H1 (cell line): ENCODE measurements around the gene DCPS. TPM values are rescaled to one million over a fixed set of nuclear protein-coding genes. Genes with fewer than 3 reads are reported as not detected.

Experiments used
- CTCF ChIA-PET: fragments of 300-600 bp; sonication (Branson Sonifier 250); formaldehyde crosslinking; loops from one replicate; lab custom pipeline; 2021; ENCODE audit not compliant: partially characterized antibody; lab: Charles Lee
- POLR2A ChIA-PET: fragments of 300-600 bp; sonication (Branson Sonifier 250); formaldehyde crosslinking; loops from one replicate; lab custom pipeline; 2021; ENCODE audit warnings: inconsistent platforms; ENCODE audit not compliant: partially characterized antibody; lab: Charles Lee
- DNase-seq, 2 experiments: peaks; one replicate each; pipeline versions ENCODE4 v3.0.0 to v3.0.0-alpha.2; 2010 to 2022; ENCODE audit warnings: low spot score in 2 of 2, low read depth in 1 of 2, mixed read lengths in 1 of 2
- FAIRE-seq: peaks from 2 replicates; lab custom pipeline; 2011; peaks lifted over from hg19 to GRCh38; lab: Jason Lieb, UNC
- H2AFZ ChIP-seq: 2 replicates; pipeline ENCODE4 v1.8.1; 2012; ENCODE audit warnings: low read length, inconsistent platforms
- H2AK5ac ChIP-seq: 2 replicates; pipeline ENCODE4 v1.6.1; 2013; ENCODE audit warnings: low read depth, low read length
- H2BK120ac ChIP-seq: replicated peaks from 2 replicates; pipeline ENCODE3; 2013; ENCODE audit warnings: low read depth, low read length, inconsistent platforms
- H2BK12ac ChIP-seq: 2 replicates; pipeline ENCODE4 v1.6.1; 2013; ENCODE audit warnings: low read depth, low read length
- H2BK15ac ChIP-seq: 2 replicates; pipeline ENCODE4 v1.6.1; 2013; ENCODE audit warnings: low read length
- H2BK20ac ChIP-seq: 2 replicates; pipeline ENCODE4 v1.6.1; 2013; ENCODE audit warnings: low read length
- H2BK5ac ChIP-seq: 2 replicates; pipeline ENCODE4 v1.6.1; 2013; ENCODE audit warnings: low read depth, low read length
- H3K14ac ChIP-seq: 2 replicates; pipeline ENCODE4 v1.6.1; 2013; ENCODE audit warnings: inconsistent platforms; ENCODE audit not compliant: insufficient read length
- H3K18ac ChIP-seq: 2 replicates; pipeline ENCODE4 v1.6.1; 2013; ENCODE audit warnings: low read length; ENCODE audit errors: extremely low read depth
- H3K23ac ChIP-seq: 2 replicates; pipeline ENCODE4 v1.6.1; 2013; ENCODE audit warnings: inconsistent platforms; ENCODE audit not compliant: insufficient read length
- H3K23me2 ChIP-seq: 2 replicates; pipeline ENCODE4 v1.6.1; 2013; ENCODE audit warnings: low read depth, low read length
- H3K27ac ChIP-seq: 2 replicates; pipeline ENCODE4 v1.6.1; 2011; ENCODE audit warnings: low read depth, low read length, inconsistent platforms
- H3K27me3 ChIP-seq, 4 experiments: replicated peaks in 1 of 4; 1 replicate in 1 of 4; 2 replicates in 3 of 4; pipeline versions ENCODE4 v1.6.1 to v1.8.1; 2011 to 2013; ENCODE audit warnings: low read length in 3 of 4, mild to moderate bottlenecking in 3 of 4, inconsistent platforms in 2 of 4, mixed read lengths in 2 of 4, moderate library complexity in 1 of 4; ENCODE audit not compliant: control insufficient read depth in 3 of 4, insufficient read depth in 3 of 4; ENCODE audit errors: extremely low read depth in 1 of 4
- H3K36me3 ChIP-seq, 4 experiments: 2 replicates each; pipeline versions ENCODE4 v1.6.1 to v1.8.1; 2011 to 2013; ENCODE audit warnings: mild to moderate bottlenecking in 4 of 4, low read length in 3 of 4, moderate library complexity in 2 of 4, control low read depth in 1 of 4, inconsistent platforms in 1 of 4; ENCODE audit not compliant: insufficient read depth in 4 of 4, control insufficient read depth in 2 of 4
- H3K4ac ChIP-seq: replicated peaks from 2 replicates; pipeline ENCODE3; 2013; ENCODE audit warnings: low read length, low read depth, mixed read lengths, inconsistent platforms; ENCODE audit not compliant: insufficient read length
- H3K4me1 ChIP-seq, 4 experiments: replicated peaks in 1 of 4; 1 replicate in 1 of 4; 2 replicates in 3 of 4; pipeline versions ENCODE4 v1.6.1 to v1.8.1; 2011 to 2013; ENCODE audit warnings: low read length in 3 of 4, inconsistent platforms in 2 of 4, mixed read lengths in 1 of 4; ENCODE audit not compliant: insufficient read depth in 4 of 4, control insufficient read depth in 3 of 4
- H3K4me2 ChIP-seq, 2 experiments: 2 replicates each; pipeline versions ENCODE4 v1.6.1 to v1.8.1; 2011 to 2013; ENCODE audit warnings: low read depth in 2 of 2, low read length in 2 of 2, control low read depth in 1 of 2, inconsistent platforms in 1 of 2, mild to moderate bottlenecking in 1 of 2; ENCODE audit not compliant: insufficient read depth in 1 of 2
- H3K4me3 ChIP-seq, 4 experiments: fragments of 200-600, 300-600 bp in 1 of 4; sonication (generic), shearing (Covaris generic), sonication (Bioruptor Twin) in 1 of 4; 2 replicates each; pipeline versions ENCODE4 v1.5.1 to v1.8.1; 2011 to 2016; ENCODE audit warnings: low read length in 4 of 4, low read depth in 3 of 4, control low read depth in 2 of 4, inconsistent platforms in 2 of 4, mild to moderate bottlenecking in 2 of 4, mixed read lengths in 1 of 4, moderate library complexity in 1 of 4; ENCODE audit not compliant: insufficient read depth in 2 of 4; ENCODE audit errors: extremely low read depth in 1 of 4
- H3K56ac ChIP-seq: replicated peaks from 2 replicates; pipeline ENCODE3; 2013; ENCODE audit warnings: low read depth, mild to moderate bottlenecking, mixed read lengths, low read length, inconsistent platforms; ENCODE audit not compliant: insufficient read length
- H3K79me1 ChIP-seq: 2 replicates; pipeline ENCODE4 v1.6.1; 2013; ENCODE audit warnings: low read depth, low read length, control low read depth
- H3K79me2 ChIP-seq, 2 experiments: 2 replicates each; pipeline versions ENCODE4 v1.6.1 to v1.8.1; 2012 to 2013; ENCODE audit warnings: low read length in 2 of 2, mild to moderate bottlenecking in 2 of 2, inconsistent platforms in 1 of 2; ENCODE audit not compliant: insufficient read depth in 2 of 2, control insufficient read depth in 1 of 2
- H3K9ac ChIP-seq, 4 experiments: replicated peaks in 1 of 4; 1 replicate in 1 of 4; 2 replicates in 3 of 4; pipeline versions ENCODE4 v1.6.1 to v1.8.1; 2011 to 2013; ENCODE audit warnings: low read depth in 3 of 4, low read length in 3 of 4, control low read depth in 2 of 4, mild to moderate bottlenecking in 2 of 4, moderate library complexity in 2 of 4, inconsistent platforms in 1 of 4; ENCODE audit errors: extremely low read depth in 1 of 4
- H3K9me3 ChIP-seq, 2 experiments: 2 replicates each; pipeline versions ENCODE4 v1.6.1 to v1.8.1; 2012 to 2013; ENCODE audit warnings: mild to moderate bottlenecking in 2 of 2, moderate library complexity in 2 of 2, control low read depth in 1 of 2, inconsistent platforms in 1 of 2, low read depth in 1 of 2, low read length in 1 of 2, mixed read lengths in 1 of 2; ENCODE audit not compliant: insufficient read depth in 2 of 2
- H4K20me1 ChIP-seq, 2 experiments: replicated peaks in 1 of 2; 2 replicates each; pipeline versions ENCODE3 to v1.8.1; 2011 to 2013; ENCODE audit warnings: inconsistent platforms in 2 of 2, low read length in 2 of 2, mild to moderate bottlenecking in 1 of 2; ENCODE audit not compliant: insufficient read depth in 2 of 2, control insufficient read depth in 1 of 2
- H4K5ac ChIP-seq: 2 replicates; pipeline ENCODE4 v1.6.1; 2013; ENCODE audit warnings: low read length, low read depth, mixed read lengths, inconsistent platforms; ENCODE audit not compliant: insufficient read length
- H4K8ac ChIP-seq: 2 replicates; pipeline ENCODE4 v1.8.0; 2013; ENCODE audit warnings: mild to moderate bottlenecking, moderate library complexity, low read length, inconsistent platforms; ENCODE audit not compliant: insufficient read depth; ENCODE audit errors: extremely low read depth
- H4K91ac ChIP-seq: replicated peaks from 2 replicates; pipeline ENCODE3; 2013; ENCODE audit warnings: low read length, mixed read lengths, inconsistent platforms; ENCODE audit not compliant: insufficient read length
- NANOG ChIP-seq: IDR thresholded peaks from 2 replicates; pipeline ENCODE4 v1.6.1; 2011; ENCODE audit warnings: low read length, low read depth, mild to moderate bottlenecking, inconsistent platforms; ENCODE audit not compliant: insufficient read depth, poor library complexity, severe bottlenecking
- WGBS, 2 experiments: shearing (Covaris generic) in 1 of 2; methylation state at CpG; one replicate each; pipeline versions ENCODE4 v1.1.6 to v1.1.7; 2013 to 2015; ENCODE audit warnings: low lambda C conversion rate in 2 of 2, mixed read lengths in 2 of 2, inconsistent platforms in 1 of 2, low coverage in 1 of 2, missing lambda C conversion rate in 1 of 2; ENCODE audit not compliant: insufficient replicate concordance in 2 of 2, insufficient coverage in 1 of 2, insufficient read length in 1 of 2; ENCODE audit errors: extremely low coverage in 1 of 2, missing lambda C conversion rate in 1 of 2; 5-methylcytosine and 5-hydroxymethylcytosine counted together
- polyA plus RNA-seq, 7 experiments: library from polyadenylated mRNA; depleted of rRNA in 3 of 7; stranded (reverse) in 5 of 7; unstranded in 2 of 7; fragments of >200 nt in 5 of 7; fragments of 200-250 nt in 2 of 7; gene quantifications; 1 replicate in 5 of 7; 2 replicates in 1 of 7; 4 replicates in 1 of 7; pipeline versions ENCODE4 v1.2.1 to v1.2.3, GENCODE V29; 2011 to 2013; ENCODE audit warnings: missing spikeins in 2 of 7, mixed read lengths in 2 of 7
- total RNA-seq: library from RNA; stranded (reverse); fragmentation: NEBNext Ultra II Directional; extraction: Animal tissue kit (Norgen Biotek cat#: 25700); gene quantifications from 2 replicates; pipeline ENCODE4 v1.2.1, GENCODE V29; 2021

DCPS gene
- total and polyA plus RNA-seq, 2 of the 8 experiments (the other 6 are each of a cell fraction or from before 2014, with no cell fraction given) = 24.6 to 55.2 TPM

DNA sequence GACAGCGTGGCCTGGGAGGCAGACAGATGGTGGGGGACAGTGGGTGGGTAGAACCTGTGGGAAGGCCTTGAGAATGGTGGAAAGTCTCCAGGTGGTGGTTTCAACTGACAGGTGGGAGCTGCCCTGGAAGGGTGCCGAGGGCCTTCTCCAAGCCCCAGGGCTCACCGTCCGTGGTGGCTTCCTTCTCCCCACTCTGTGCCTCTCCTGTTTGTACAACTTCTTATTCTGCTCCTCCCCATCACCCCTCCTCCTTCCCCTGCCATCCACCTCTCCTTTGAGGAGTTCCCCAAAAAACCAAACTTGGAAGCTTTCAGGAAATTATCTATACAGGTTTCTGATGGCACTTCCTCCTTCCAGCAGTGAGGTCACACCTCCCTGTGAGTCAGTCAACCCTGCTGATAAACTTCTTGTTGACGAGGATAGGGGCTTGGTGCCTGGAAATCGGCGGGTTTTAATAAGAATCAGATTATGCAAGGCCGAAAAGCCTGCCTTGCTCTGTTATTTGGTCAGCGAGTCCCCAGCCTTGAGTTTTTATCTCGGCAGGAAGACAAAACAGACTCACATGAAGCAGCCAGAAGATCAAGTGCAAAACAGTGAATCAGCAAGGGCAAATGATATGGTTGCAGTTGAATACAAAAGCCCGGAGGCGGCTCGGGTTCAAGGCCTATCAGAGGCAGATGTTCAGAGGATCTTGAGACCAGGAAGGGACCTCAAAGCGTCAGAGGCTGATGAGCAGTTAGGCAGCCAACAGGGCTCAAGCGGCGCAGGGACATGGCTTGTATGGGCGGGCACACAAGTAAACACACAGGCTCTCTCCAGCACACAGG, 42.1 kb downstream of the DCPS start:
- Histone ChIP-seq H3K79me2 (peaks cover 0 to 7% of the 10 kb centered on the region in 2 experiments; a peak in 1 of 4 replicates), H4K8ac (no peak overlapping the region; the same call in 1 of the 2 replicates), H3K27ac (no peak overlapping the region), H3K9ac (no peak overlapping the region), H3K4ac (no peak overlapping the region), H3K18ac (no peak overlapping the region), H3K79me1 (peaks cover 4% of the 10 kb centered on the region; the same call in 1 of the 2 replicates), H2BK20ac (no peak overlapping the region), H2AFZ (no peak overlapping the region), H3K4me2 (peak overlapping the region in 1 of 2 experiments; percentile 8; a peak in 1 of 4 replicates), H2BK15ac (no peak overlapping the region), H3K23me2 (no peaks in the 10 kb centered on the region), H3K4me1 (peaks cover 0 to 14% (median 6%) of the 10 kb centered on the region in 4 experiments; a peak in 4 of 7 replicates), H4K91ac (no peak overlapping the region), H2BK120ac (no peak overlapping the region), H3K23ac (no peak overlapping the region), H2BK12ac (no peak overlapping the region), H3K4me3 (no peak overlapping the region), H2AK5ac (no peak overlapping the region), H2BK5ac (peak overlapping the region; percentile 40), H3K36me3 (peaks cover 0 to 15% (median 4%) of the 10 kb centered on the region in 4 experiments; a peak in 4 of 8 replicates), H4K20me1 (peaks cover 3 to 8% of the 10 kb centered on the region in 2 experiments), H4K5ac (no peak overlapping the region), H3K27me3 (no peaks in the 10 kb centered on the region), H3K14ac (no peak overlapping the region), H3K56ac (no peak overlapping the region), H3K9me3 (no peaks in the 10 kb centered on the region)
- 82% methylated on average over 17 of the region's 17 CpGs; no CpG with 5 or more reads in 1 of the 2 experiments for WGBS, 2 experiments
- no peak for DNase-seq
- no peak for FAIRE-seq
- TF ChIP-seq NANOG = no peak
- POLR2A ChIA-PET = interaction anchor here (0.8 to 2.2 kb wide), 3 partner anchors 8 to 39 kb away, joined by 5 to 9 read pairs (median 8); no protein-coding TSS in a partner anchor
- CTCF ChIA-PET = interaction anchor here (0.6 kb wide), 1 partner anchor 85 kb away, joined by 3 read pairs; no protein-coding TSS in a partner anchor
